Urothelium cell line (cell line): ENCODE measurements around the gene MS4A2.

Experiments used
- DNase-seq: peaks from one replicate; pipeline ENCODE4 v3.0.0; 2011; ENCODE audit warnings: low spot score, mixed read lengths
- FAIRE-seq: peaks from 2 replicates; lab custom pipeline; 2011; peaks lifted over from hg19 to GRCh38; lab: Jason Lieb, UNC

The MS4A2 gene

GRCh38 chr11:60145677-60146076, 57.2 kb downstream of the MS4A2 start:
- DNase-seq (no peak), FAIRE-seq (no peak)
